ENCODE measurements around the gene ZNF723.

GRCh38 chr19:22807061-22807835 is 24.8 kb upstream of the ZNF723 start:
- no peak for TF ChIP-seq CTCF (IDR thresholded peaks at IDR 0.05 in 8 of 11, conservative IDR thresholded peaks at IDR 0.05 in 3 of 11)
- no peak for TF ChIP-seq POLR2A (IDR thresholded peaks at IDR 0.05)
